ENCODE measurements around the gene PFKP. TPM values are rescaled to one million over a fixed set of nuclear protein-coding genes. Genes with fewer than 3 reads are reported as not detected.

Gene PFKP
- 129 TPM for polyA plus RNA-seq (2012; ENCODE audit: low read depth, missing spikeins)

- TF ChIP-seq POLR2A (IDR thresholded peaks at IDR 0.05; ENCODE audit: low read depth, low read length) (peak; percentile 34; the same call in 1 of the 2 replicates), SPI1 (IDR thresholded peaks at IDR 0.05; ENCODE audit: low read depth, low read length) (no peak), POU2F2 (IDR thresholded peaks at IDR 0.05; ENCODE audit: low read depth, low read length) (no peak), TAF1 (IDR thresholded peaks at IDR 0.05; ENCODE audit: low read depth, low read length) (peak; percentile 64), POLR2AphosphoS5 (IDR thresholded peaks at IDR 0.05; ENCODE audit: low read depth, low read length) (peak; percentile 62), PAX5 (IDR thresholded peaks at IDR 0.05; ENCODE audit: insufficient read depth, low read length, severe bottlenecking) (no peak)
- DNase-seq (ENCODE audit: insufficient read length, low spot score): peak; percentile 65
- peak; percentile 47 for FAIRE-seq
Observed at GRCh38 chr10:3067118-3067858, at the start of gene PFKP. Gene PFKP (plus strand): TSS chr10:3067548. CDS start chr10:3067596, 48 bp downstream.

- TF ChIP-seq TAF1 (IDR thresholded peaks at IDR 0.05; ENCODE audit: low read depth, low read length): no peak
- TF ChIP-seq POU2F2 (IDR thresholded peaks at IDR 0.05; ENCODE audit: low read depth, low read length): no peak
- no peak for TF ChIP-seq PAX5 (IDR thresholded peaks at IDR 0.05; ENCODE audit: insufficient read depth, low read length, severe bottlenecking)
- no peak for TF ChIP-seq POLR2A (IDR thresholded peaks at IDR 0.05; ENCODE audit: low read depth, low read length)
- no peak for TF ChIP-seq POLR2AphosphoS5 (IDR thresholded peaks at IDR 0.05; ENCODE audit: low read depth, low read length)
- TF ChIP-seq SPI1 (IDR thresholded peaks at IDR 0.05; ENCODE audit: low read depth, low read length): no peak
- no peak for FAIRE-seq
- no peak for DNase-seq (ENCODE audit: insufficient read length, low spot score)
Observed at GRCh38 chr10:3018247-3018646, 49.1 kb upstream of the PFKP start.

GRCh38 chr10:3020311-3020710 is 47.0 kb upstream of the PFKP start:
- TF ChIP-seq POLR2A (IDR thresholded peaks at IDR 0.05; ENCODE audit: low read depth, low read length) (no peak), POLR2AphosphoS5 (IDR thresholded peaks at IDR 0.05; ENCODE audit: low read depth, low read length) (no peak), POU2F2 (IDR thresholded peaks at IDR 0.05; ENCODE audit: low read depth, low read length) (no peak), SPI1 (IDR thresholded peaks at IDR 0.05; ENCODE audit: low read depth, low read length) (no peak), PAX5 (IDR thresholded peaks at IDR 0.05; ENCODE audit: insufficient read depth, low read length, severe bottlenecking) (no peak), TAF1 (IDR thresholded peaks at IDR 0.05; ENCODE audit: low read depth, low read length) (no peak)
- FAIRE-seq: no peak
- no peak for DNase-seq (ENCODE audit: insufficient read length, low spot score)

- TF ChIP-seq POLR2AphosphoS5 (IDR thresholded peaks at IDR 0.05; ENCODE audit: low read depth, low read length): no peak
- TF ChIP-seq SPI1 (IDR thresholded peaks at IDR 0.05; ENCODE audit: low read depth, low read length): no peak
- TF ChIP-seq TAF1 (IDR thresholded peaks at IDR 0.05; ENCODE audit: low read depth, low read length): no peak
- no peak for TF ChIP-seq PAX5 (IDR thresholded peaks at IDR 0.05; ENCODE audit: insufficient read depth, low read length, severe bottlenecking)
- no peak for TF ChIP-seq POU2F2 (IDR thresholded peaks at IDR 0.05; ENCODE audit: low read depth, low read length)
- no peak for TF ChIP-seq POLR2A (IDR thresholded peaks at IDR 0.05; ENCODE audit: low read depth, low read length)
- no peak for FAIRE-seq
Observed at GRCh38 chr10:3020881-3021280, 46.5 kb upstream of the PFKP start.

GRCh38 chr10:3022027-3022426 is 45.3 kb upstream of the PFKP start:
- FAIRE-seq: no peak
- TF ChIP-seq POLR2A (IDR thresholded peaks at IDR 0.05; ENCODE audit: low read depth, low read length) (no peak), POU2F2 (IDR thresholded peaks at IDR 0.05; ENCODE audit: low read depth, low read length) (no peak), SPI1 (IDR thresholded peaks at IDR 0.05; ENCODE audit: low read depth, low read length) (no peak), POLR2AphosphoS5 (IDR thresholded peaks at IDR 0.05; ENCODE audit: low read depth, low read length) (no peak), PAX5 (IDR thresholded peaks at IDR 0.05; ENCODE audit: insufficient read depth, low read length, severe bottlenecking) (no peak), TAF1 (IDR thresholded peaks at IDR 0.05; ENCODE audit: low read depth, low read length) (no peak)

More at GRCh38 chr10:3020881-3021280, 46.5 kb upstream of the PFKP start:
- no peak for DNase-seq (ENCODE audit: insufficient read length, low spot score)

GRCh38 chr10:3023892-3024291 is 43.5 kb upstream of the PFKP start:
- FAIRE-seq (no peak), DNase-seq (ENCODE audit: insufficient read length, low spot score) (no peak)
- TF ChIP-seq POU2F2 (IDR thresholded peaks at IDR 0.05; ENCODE audit: low read depth, low read length): no peak
- TF ChIP-seq POLR2A (IDR thresholded peaks at IDR 0.05; ENCODE audit: low read depth, low read length): no peak
- TF ChIP-seq SPI1 (IDR thresholded peaks at IDR 0.05; ENCODE audit: low read depth, low read length): no peak
- no peak for TF ChIP-seq POLR2AphosphoS5 (IDR thresholded peaks at IDR 0.05; ENCODE audit: low read depth, low read length)

More at GRCh38 chr10:3022027-3022426, 45.3 kb upstream of the PFKP start:
- no peak for DNase-seq (ENCODE audit: insufficient read length, low spot score)

GRCh38 chr10:3025026-3025683 is 42.2 kb upstream of the PFKP start:
- TF ChIP-seq SPI1 (IDR thresholded peaks at IDR 0.05; ENCODE audit: low read depth, low read length): no peak
- no peak for FAIRE-seq
- no peak for DNase-seq (ENCODE audit: insufficient read length, low spot score)

- FAIRE-seq (no peak), DNase-seq (ENCODE audit: insufficient read length, low spot score) (no peak)
- TF ChIP-seq PAX5 (IDR thresholded peaks at IDR 0.05; ENCODE audit: insufficient read depth, low read length, severe bottlenecking) (no peak), POLR2AphosphoS5 (IDR thresholded peaks at IDR 0.05; ENCODE audit: low read depth, low read length) (no peak), SPI1 (IDR thresholded peaks at IDR 0.05; ENCODE audit: low read depth, low read length) (no peak), TAF1 (IDR thresholded peaks at IDR 0.05; ENCODE audit: low read depth, low read length) (no peak), POU2F2 (IDR thresholded peaks at IDR 0.05; ENCODE audit: low read depth, low read length) (no peak), POLR2A (IDR thresholded peaks at IDR 0.05; ENCODE audit: low read depth, low read length) (no peak)
Observed at GRCh38 chr10:3027866-3028265, 39.5 kb upstream of the PFKP start.

- DNase-seq (ENCODE audit: insufficient read length, low spot score): no peak
- FAIRE-seq: no peak
- TF ChIP-seq POU2F2 (IDR thresholded peaks at IDR 0.05; ENCODE audit: low read depth, low read length) (no peak), POLR2AphosphoS5 (IDR thresholded peaks at IDR 0.05; ENCODE audit: low read depth, low read length) (no peak), PAX5 (IDR thresholded peaks at IDR 0.05; ENCODE audit: insufficient read depth, low read length, severe bottlenecking) (no peak), SPI1 (IDR thresholded peaks at IDR 0.05; ENCODE audit: low read depth, low read length) (no peak), POLR2A (IDR thresholded peaks at IDR 0.05; ENCODE audit: low read depth, low read length) (no peak), TAF1 (IDR thresholded peaks at IDR 0.05; ENCODE audit: low read depth, low read length) (no peak)
Observed at GRCh38 chr10:3028441-3028840, 38.9 kb upstream of the PFKP start.

Data from GM12891 (cell line).